ENCODE measurements around the gene TTLL8.

DNA sequence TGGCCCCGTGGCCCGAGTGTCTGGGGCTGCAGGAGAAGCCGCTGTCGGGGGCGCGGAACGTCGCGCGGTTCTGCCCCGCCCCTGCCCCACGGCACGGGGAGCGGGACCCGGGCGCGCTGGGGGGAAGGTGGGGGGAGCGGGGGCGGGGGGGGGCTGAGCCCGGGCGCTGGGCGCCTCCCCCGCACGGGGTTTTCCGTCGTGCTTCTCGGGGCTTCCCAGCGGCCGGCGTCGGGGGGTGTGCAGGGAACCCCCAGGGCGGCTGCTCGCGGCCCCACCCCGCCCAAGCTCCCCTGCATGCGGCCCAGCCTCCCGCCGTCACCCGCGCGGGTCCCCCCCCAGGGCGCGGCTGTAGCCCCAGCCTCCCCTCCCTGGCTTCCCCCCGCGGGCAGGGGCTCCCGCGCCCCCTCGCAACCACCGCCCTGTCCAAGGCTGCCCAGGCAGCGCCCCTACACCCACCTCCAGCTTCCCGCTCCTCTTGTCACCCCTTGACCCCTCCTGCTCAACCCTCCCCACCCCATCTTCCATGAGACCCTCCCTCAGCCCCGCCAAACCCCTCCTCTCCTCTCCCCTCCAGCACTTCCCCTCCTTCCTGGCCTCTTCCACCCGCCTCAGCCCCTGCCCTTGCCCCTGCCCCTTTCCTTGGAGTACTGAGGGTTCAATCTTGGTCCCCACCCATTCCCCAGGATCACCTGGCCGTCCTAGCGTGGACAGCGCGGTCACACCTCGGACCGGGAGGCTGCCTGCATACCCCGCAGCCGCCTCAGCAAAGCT lies 47.2 kb downstream of the TTLL8 start:
- no peak for TF ChIP-seq RAD21 (conservative IDR thresholded peaks at IDR 0.05)
- TF ChIP-seq, protein P1, sequence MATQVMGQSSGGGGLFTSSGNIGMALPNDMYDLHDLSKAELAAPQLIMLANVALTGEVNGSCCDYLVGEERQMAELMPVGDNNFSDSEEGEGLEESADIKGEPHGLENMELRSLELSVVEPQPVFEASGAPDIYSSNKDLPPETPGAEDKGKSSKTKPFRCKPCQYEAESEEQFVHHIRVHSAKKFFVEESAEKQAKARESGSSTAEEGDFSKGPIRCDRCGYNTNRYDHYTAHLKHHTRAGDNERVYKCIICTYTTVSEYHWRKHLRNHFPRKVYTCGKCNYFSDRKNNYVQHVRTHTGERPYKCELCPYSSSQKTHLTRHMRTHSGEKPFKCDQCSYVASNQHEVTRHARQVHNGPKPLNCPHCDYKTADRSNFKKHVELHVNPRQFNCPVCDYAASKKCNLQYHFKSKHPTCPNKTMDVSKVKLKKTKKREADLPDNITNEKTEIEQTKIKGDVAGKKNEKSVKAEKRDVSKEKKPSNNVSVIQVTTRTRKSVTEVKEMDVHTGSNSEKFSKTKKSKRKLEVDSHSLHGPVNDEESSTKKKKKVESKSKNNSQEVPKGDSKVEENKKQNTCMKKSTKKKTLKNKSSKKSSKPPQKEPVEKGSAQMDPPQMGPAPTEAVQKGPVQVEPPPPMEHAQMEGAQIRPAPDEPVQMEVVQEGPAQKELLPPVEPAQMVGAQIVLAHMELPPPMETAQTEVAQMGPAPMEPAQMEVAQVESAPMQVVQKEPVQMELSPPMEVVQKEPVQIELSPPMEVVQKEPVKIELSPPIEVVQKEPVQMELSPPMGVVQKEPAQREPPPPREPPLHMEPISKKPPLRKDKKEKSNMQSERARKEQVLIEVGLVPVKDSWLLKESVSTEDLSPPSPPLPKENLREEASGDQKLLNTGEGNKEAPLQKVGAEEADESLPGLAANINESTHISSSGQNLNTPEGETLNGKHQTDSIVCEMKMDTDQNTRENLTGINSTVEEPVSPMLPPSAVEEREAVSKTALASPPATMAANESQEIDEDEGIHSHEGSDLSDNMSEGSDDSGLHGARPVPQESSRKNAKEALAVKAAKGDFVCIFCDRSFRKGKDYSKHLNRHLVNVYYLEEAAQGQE (IDR thresholded peaks at IDR 0.05; ENCODE audit: borderline replicate concordance), result no peak
- TF ChIP-seq, protein P2, sequence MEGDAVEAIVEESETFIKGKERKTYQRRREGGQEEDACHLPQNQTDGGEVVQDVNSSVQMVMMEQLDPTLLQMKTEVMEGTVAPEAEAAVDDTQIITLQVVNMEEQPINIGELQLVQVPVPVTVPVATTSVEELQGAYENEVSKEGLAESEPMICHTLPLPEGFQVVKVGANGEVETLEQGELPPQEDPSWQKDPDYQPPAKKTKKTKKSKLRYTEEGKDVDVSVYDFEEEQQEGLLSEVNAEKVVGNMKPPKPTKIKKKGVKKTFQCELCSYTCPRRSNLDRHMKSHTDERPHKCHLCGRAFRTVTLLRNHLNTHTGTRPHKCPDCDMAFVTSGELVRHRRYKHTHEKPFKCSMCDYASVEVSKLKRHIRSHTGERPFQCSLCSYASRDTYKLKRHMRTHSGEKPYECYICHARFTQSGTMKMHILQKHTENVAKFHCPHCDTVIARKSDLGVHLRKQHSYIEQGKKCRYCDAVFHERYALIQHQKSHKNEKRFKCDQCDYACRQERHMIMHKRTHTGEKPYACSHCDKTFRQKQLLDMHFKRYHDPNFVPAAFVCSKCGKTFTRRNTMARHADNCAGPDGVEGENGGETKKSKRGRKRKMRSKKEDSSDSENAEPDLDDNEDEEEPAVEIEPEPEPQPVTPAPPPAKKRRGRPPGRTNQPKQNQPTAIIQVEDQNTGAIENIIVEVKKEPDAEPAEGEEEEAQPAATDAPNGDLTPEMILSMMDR (IDR thresholded peaks at IDR 0.05; ENCODE audit: poor library complexity, severe bottlenecking), result no peak
- no peak for TF ChIP-seq EZH2 (IDR thresholded peaks at IDR 0.05; ENCODE audit: borderline replicate concordance, insufficient read depth, low read length, poor library complexity, severe bottlenecking)
- TF ChIP-seq SMC3 (conservative IDR thresholded peaks at IDR 0.05; ENCODE audit: poor library complexity), result no peak
- no peak for TF ChIP-seq TAF1 (IDR thresholded peaks at IDR 0.05; ENCODE audit: low read depth)
- no peak for TF ChIP-seq POLR2AphosphoS5 (IDR thresholded peaks at IDR 0.05)
